Measurements from ENCODE around the gene DNAI2. TPM values are rescaled to one million over a fixed set of nuclear protein-coding genes. Genes with fewer than 3 reads are reported as not detected.
"Not testable (repeated sequence)": the region's sequence is repeated elsewhere in the genome, so short reads cannot be mapped to it uniquely, and the experiment has no call there.

The DNAI2 gene
- total and polyA plus RNA-seq, 3 donors from 2014 or later = 19.6 to 80.5 (median 26.9) TPM

DNA sequence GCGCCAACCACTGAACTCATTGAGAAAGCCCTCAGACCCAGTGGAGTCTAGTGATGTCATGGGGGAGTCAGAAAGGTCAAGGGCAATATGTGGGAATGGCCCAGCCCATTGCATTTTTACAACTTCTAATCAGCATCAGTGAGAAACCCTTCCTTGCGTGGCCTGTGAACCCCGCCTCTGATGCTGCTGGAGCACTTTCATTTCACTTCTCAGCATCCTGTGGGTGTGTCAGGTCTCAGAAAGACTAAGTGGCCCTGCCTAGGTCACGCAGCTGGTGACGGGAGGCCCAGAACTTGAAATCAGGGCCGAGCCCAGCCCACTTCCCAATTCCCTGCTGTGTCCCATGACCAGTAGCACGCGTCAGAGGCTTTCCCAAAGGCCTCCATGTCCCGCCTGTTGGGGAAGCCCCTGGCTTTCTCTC is 6.1 kb downstream of the DNAI2 start:
- intact Hi-C loops (cut with DNase I; ENCODE audit: low total_unique reads) = no loop called here
- Histone ChIP-seq H3K27me3 (no peaks in the 10 kb centered on the region), H3K4me1 (peaks cover 20% of the 10 kb centered on the region), H3K36me3 (ENCODE audit: low read depth, missing control alignments) (no peaks in the 10 kb centered on the region), H3K4me3 (no peak overlapping the region), H3K27ac (no peak overlapping the region), H3K9me3 (no peaks in the 10 kb centered on the region)
- WGBS, 2 donors = 80 to 90% methylated on average over 3 to 9 of the region's 9 CpGs
- DNase-seq = no peak
- TF ChIP-seq, protein P1, sequence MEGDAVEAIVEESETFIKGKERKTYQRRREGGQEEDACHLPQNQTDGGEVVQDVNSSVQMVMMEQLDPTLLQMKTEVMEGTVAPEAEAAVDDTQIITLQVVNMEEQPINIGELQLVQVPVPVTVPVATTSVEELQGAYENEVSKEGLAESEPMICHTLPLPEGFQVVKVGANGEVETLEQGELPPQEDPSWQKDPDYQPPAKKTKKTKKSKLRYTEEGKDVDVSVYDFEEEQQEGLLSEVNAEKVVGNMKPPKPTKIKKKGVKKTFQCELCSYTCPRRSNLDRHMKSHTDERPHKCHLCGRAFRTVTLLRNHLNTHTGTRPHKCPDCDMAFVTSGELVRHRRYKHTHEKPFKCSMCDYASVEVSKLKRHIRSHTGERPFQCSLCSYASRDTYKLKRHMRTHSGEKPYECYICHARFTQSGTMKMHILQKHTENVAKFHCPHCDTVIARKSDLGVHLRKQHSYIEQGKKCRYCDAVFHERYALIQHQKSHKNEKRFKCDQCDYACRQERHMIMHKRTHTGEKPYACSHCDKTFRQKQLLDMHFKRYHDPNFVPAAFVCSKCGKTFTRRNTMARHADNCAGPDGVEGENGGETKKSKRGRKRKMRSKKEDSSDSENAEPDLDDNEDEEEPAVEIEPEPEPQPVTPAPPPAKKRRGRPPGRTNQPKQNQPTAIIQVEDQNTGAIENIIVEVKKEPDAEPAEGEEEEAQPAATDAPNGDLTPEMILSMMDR (IDR thresholded peaks at IDR 0.05) = no peak
- TF ChIP-seq POLR2A (IDR thresholded peaks at IDR 0.05) = no peak

DNA sequence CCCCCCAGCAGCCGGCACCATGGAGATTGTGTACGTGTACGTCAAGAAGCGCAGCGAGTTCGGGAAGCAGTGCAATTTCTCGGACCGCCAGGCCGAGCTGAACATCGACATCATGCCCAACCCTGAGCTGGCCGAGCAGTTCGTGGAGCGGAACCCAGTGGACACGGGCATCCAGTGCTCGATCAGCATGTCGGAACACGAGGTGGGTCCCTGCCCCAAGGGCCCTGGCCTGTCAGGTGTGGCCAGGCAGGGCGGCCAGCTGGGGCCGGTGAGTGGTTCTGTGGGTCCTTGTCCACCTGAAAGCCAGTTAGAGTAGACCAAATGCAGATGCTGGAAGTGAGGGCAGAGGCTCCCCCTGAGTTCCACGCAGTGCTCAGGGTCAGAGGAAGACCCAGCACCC is 7.8 kb downstream of the DNAI2 start:
- peak overlapping the region in 1 of 2 donors; percentile 17 for H3K4me3 ChIP-seq
- intact Hi-C loops (cut with DNase I; ENCODE audit: low total_unique reads) = no loop called here
- WGBS, 2 donors = 81 to 96% methylated on average over 18 to 20 of the region's 20 CpGs
- no peaks in the 10 kb centered on the region for H3K36me3 ChIP-seq (ENCODE audit: low read depth, missing control alignments)
- H3K27ac ChIP-seq = no peak overlapping the region
- no peak for TF ChIP-seq POLR2A (IDR thresholded peaks at IDR 0.05)
- TF ChIP-seq, protein P1 (IDR thresholded peaks at IDR 0.05) = no peak
- no peaks in the 10 kb centered on the region for H3K27me3 ChIP-seq
- DNase-seq = no peak
- H3K4me1 ChIP-seq = peaks cover 8% of the 10 kb centered on the region
- no peaks in the 10 kb centered on the region for H3K9me3 ChIP-seq

DNA sequence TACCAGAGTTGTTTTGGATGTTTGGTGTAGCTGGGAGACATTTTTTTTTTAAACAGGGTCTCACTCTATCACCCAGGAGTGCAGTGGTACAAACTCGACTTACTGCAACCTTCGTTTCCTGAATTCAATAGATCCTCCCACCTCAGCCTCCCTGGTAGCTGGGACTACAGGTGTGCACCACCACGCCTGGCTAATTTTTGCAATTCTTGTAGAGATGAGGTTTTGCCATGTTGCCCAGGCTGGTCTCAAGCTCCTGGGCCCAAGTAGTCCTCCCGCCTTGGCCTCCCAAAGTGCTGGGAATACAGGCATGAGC is 8.2 kb downstream of the DNAI2 start:
- H3K27ac ChIP-seq; H3K27me3 ChIP-seq; H3K4me1 ChIP-seq; intact Hi-C loops (cut with DNase I; ENCODE audit: low total_unique reads); H3K4me3 ChIP-seq; H3K36me3 ChIP-seq (ENCODE audit: low read depth, missing control alignments); H3K9me3 ChIP-seq; DNase-seq: not testable (repeated sequence)
- WGBS, 2 donors = 78 to 86% methylated on average over 4 of the region's 4 CpGs

DNA sequence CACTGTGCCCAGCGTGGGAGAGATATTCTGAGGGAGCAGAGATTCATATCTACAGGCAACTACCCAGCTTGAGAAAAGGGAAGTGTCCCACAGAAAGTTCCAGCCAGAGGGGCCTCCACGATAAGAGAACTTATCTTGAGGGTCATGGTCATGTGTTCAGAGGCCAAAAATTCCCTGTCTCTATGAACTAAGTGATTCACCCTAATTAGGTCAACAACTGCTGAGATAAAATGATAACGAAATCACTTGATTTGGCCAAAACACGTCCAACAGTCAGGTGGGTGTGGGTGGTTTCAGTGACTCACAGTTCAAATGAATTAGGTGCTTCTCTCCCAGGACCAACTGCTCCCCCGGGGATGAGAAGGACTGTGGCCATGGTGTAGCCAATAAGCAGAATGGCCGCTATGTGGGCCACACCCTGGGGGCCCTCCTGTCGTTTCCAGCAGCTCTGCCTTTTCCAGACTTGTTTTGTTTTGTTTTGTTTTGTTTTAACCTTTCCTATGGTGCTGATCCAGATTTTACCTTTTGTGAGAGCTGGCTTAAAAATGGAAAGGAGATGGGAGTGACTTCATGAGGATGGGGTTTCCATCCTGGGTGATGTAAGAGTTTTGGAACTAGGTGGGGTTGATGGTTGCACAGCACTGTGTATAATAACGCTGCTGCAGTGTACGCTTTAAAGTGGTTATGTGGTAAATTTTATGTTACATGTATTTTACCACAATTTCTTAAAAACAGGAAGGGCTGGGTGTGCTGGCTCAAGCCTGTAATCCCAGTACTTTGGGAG is 8.7 kb downstream of the DNAI2 start:
- no peak for DNase-seq
- Histone ChIP-seq H3K36me3 (ENCODE audit: low read depth, missing control alignments) (no peaks in the 10 kb centered on the region), H3K27me3 (no peaks in the 10 kb centered on the region), H3K9me3 (no peaks in the 10 kb centered on the region), H3K4me1 (no peaks in the 10 kb centered on the region), H3K27ac (no peak overlapping the region), H3K4me3 (no peak overlapping the region)
- WGBS, 2 donors = 66 to 81% methylated on average over 9 of the region's 9 CpGs
- intact Hi-C loops (cut with DNase I; ENCODE audit: low total_unique reads) = no loop called here
- TF ChIP-seq, protein P1 (IDR thresholded peaks at IDR 0.05) = no peak
- TF ChIP-seq POLR2A (IDR thresholded peaks at IDR 0.05) = no peak

DNA sequence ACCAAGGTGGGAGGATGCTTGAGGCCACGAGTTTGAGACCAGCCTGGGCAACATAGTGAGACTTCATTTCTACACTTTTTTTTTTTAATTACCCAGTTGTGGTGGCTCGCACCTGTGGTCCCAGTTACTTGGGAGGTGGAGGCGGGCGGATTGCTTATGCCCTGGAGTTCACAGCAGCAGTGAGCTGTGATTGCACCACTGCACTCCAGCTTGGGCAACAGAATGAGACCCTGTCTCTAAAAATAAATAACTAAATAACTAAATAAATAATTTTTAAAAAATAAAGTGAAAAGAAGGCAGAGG is 9.3 kb downstream of the DNAI2 start:
- H3K27ac ChIP-seq = no peak overlapping the region
- WGBS, 2 donors = 85 to 94% methylated on average over 4 of the region's 4 CpGs

More for the DNA sequence above, 9.3 kb downstream of the DNAI2 start:
- H3K36me3 ChIP-seq (ENCODE audit: low read depth, missing control alignments) = no peaks in the 10 kb centered on the region
- intact Hi-C loops (cut with DNase I; ENCODE audit: low total_unique reads) = no loop called here
- no peak for TF ChIP-seq POLR2A (IDR thresholded peaks at IDR 0.05)
- TF ChIP-seq, protein P1 (IDR thresholded peaks at IDR 0.05) = no peak
- no peak for DNase-seq
- H3K4me3 ChIP-seq = no peak overlapping the region
- H3K9me3 ChIP-seq = no peaks in the 10 kb centered on the region
- H3K4me1 ChIP-seq = no peaks in the 10 kb centered on the region
- H3K27me3 ChIP-seq = no peaks in the 10 kb centered on the region

Measured in testis (tissue), 3 donors.